SK-N-SH treated with all-trans-retinoic acid at 6 μM for 48 hours (cell line): Measurements from ENCODE around the gene RIC8A.

Experiments
- BACH2 ChIP-seq: fragments of 250-450 bp; sonication (Bioruptor Pico); IDR thresholded peaks from 2 replicates; pipeline ENCODE4 v1.9.0; 2021; ENCODE audit warnings: mild to moderate bottlenecking, borderline replicate concordance
- POU6F1 ChIP-seq: fragments of 250-450 bp; sonication (Bioruptor Pico); IDR thresholded peaks from 2 replicates; pipeline ENCODE4 v1.8.0; 2021; ENCODE audit warnings: low read depth, mild to moderate bottlenecking, moderate library complexity, borderline replicate concordance
- RARB ChIP-seq: fragments of 250-450 bp; sonication (Bioruptor Pico); IDR thresholded peaks from 2 replicates; pipeline ENCODE4 v1.8.0; 2021; ENCODE audit warnings: mild to moderate bottlenecking, moderate library complexity
- ZNF8 ChIP-seq: fragments of 450-650 bp; formaldehyde crosslinking; IDR thresholded peaks from 2 replicates; pipeline ENCODE4 v1.5.0; 2020; ENCODE audit warnings: mild to moderate bottlenecking, moderate library complexity
- TF ChIP-seq, protein P1 (sequence below): fragments of 250-450 bp; sonication (Bioruptor Pico); IDR thresholded peaks from 2 replicates; pipeline ENCODE4 v1.8.0; 2020; ENCODE audit warnings: mild to moderate bottlenecking, moderate library complexity, borderline replicate concordance
- TF ChIP-seq, protein P2 (sequence below): fragments of 250-450 bp; sonication (Bioruptor Pico); IDR thresholded peaks from 2 replicates; pipeline ENCODE4 v1.5.0; 2020; ENCODE audit warnings: mild to moderate bottlenecking, moderate library complexity

- no peak for TF ChIP-seq BACH2 (CRISPR knock-in tag)
- TF ChIP-seq RARB = no peak
- TF ChIP-seq, protein P1, sequence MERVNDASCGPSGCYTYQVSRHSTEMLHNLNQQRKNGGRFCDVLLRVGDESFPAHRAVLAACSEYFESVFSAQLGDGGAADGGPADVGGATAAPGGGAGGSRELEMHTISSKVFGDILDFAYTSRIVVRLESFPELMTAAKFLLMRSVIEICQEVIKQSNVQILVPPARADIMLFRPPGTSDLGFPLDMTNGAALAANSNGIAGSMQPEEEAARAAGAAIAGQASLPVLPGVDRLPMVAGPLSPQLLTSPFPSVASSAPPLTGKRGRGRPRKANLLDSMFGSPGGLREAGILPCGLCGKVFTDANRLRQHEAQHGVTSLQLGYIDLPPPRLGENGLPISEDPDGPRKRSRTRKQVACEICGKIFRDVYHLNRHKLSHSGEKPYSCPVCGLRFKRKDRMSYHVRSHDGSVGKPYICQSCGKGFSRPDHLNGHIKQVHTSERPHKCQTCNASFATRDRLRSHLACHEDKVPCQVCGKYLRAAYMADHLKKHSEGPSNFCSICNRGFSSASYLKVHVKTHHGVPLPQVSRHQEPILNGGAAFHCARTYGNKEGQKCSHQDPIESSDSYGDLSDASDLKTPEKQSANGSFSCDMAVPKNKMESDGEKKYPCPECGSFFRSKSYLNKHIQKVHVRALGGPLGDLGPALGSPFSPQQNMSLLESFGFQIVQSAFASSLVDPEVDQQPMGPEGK = no peak
- TF ChIP-seq, protein P2, sequence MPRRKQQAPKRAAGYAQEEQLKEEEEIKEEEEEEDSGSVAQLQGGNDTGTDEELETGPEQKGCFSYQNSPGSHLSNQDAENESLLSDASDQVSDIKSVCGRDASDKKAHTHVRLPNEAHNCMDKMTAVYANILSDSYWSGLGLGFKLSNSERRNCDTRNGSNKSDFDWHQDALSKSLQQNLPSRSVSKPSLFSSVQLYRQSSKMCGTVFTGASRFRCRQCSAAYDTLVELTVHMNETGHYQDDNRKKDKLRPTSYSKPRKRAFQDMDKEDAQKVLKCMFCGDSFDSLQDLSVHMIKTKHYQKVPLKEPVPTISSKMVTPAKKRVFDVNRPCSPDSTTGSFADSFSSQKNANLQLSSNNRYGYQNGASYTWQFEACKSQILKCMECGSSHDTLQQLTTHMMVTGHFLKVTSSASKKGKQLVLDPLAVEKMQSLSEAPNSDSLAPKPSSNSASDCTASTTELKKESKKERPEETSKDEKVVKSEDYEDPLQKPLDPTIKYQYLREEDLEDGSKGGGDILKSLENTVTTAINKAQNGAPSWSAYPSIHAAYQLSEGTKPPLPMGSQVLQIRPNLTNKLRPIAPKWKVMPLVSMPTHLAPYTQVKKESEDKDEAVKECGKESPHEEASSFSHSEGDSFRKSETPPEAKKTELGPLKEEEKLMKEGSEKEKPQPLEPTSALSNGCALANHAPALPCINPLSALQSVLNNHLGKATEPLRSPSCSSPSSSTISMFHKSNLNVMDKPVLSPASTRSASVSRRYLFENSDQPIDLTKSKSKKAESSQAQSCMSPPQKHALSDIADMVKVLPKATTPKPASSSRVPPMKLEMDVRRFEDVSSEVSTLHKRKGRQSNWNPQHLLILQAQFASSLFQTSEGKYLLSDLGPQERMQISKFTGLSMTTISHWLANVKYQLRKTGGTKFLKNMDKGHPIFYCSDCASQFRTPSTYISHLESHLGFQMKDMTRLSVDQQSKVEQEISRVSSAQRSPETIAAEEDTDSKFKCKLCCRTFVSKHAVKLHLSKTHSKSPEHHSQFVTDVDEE (CRISPR knock-in tag) = no peak
- no peak for TF ChIP-seq POU6F1 (CRISPR knock-in tag)
- no peak for TF ChIP-seq ZNF8 (CRISPR knock-in tag)
These were observed 3.4 kb upstream of the RIC8A start for GRCh38 chr11:203945-204586.
